Metanephros (tissue), 1 donor: ENCODE data around the gene SLC39A6. TPM values are rescaled to one million over a fixed set of nuclear protein-coding genes. Genes with fewer than 3 reads are reported as not detected.

Experiments
- total RNA-seq: library from RNA; depleted of rRNA; stranded (reverse); fragments of >200 nt; gene quantifications from one replicate; pipeline ENCODE4 v1.2.3, GENCODE V29; 2014

Gene SLC39A6
- total RNA-seq, result 59.3 TPM

GRCh38 chr18:36129300-36130038 is at the start of gene SLC39A6, which contains the start of gene ELP2:
Gene SLC39A6, minus strand, starts transcription at chr18:36129340. Its CDS starts 2,333 bp downstream, at chr18:36127007.
Gene ELP2, plus strand, starts transcription at chr18:36129899. Its CDS starts 35 bp downstream, at chr18:36129934.

GRCh38 chr18:36067055-36067957 is 61.8 kb downstream of the SLC39A6 start, which contains the start of gene RPRD1A:
Gene RPRD1A, minus strand, starts transcription at chr18:36067559. Its CDS starts 155 bp downstream, at chr18:36067404.

Other genes with a start within 250 kb of the SLC39A6 start
- gene RPRD1A, start 61.8 kb downstream of the SLC39A6 start, total RNA-seq, result 52.8 TPM
- gene ELP2, start 559 bp upstream of the SLC39A6 start, total RNA-seq, result 106 TPM
- 0.53 TPM for gene MOCOS, start 58.2 kb upstream of the SLC39A6 start, total RNA-seq
- gene FHOD3, start 168.4 kb upstream of the SLC39A6 start, total RNA-seq, result 44.5 TPM